Keratinocyte (primary cell): ENCODE data around the gene LTBP2. TPM values are rescaled to one million over a fixed set of nuclear protein-coding genes. Genes with fewer than 3 reads are reported as not detected.

Source experiments
- DNase-seq: peaks from one replicate; pipeline ENCODE4 v3.0.0-alpha.2; 2011; ENCODE audit warnings: low read depth, missing footprints, low spot score
- FAIRE-seq: peaks from 2 replicates; lab custom pipeline; 2011; peaks lifted over from hg19 to GRCh38; lab: Jason Lieb, UNC
- H2AFZ ChIP-seq: 2 replicates; pipeline ENCODE4 v1.6.0; 2012; ENCODE audit warnings: low read length, control low read depth, inconsistent platforms; ENCODE audit not compliant: control insufficient read depth
- H3K27ac ChIP-seq: 2 replicates; pipeline ENCODE4 v1.5.1; 2011; ENCODE audit warnings: low read length; ENCODE audit not compliant: control insufficient read depth, insufficient read depth
- H3K27me3 ChIP-seq: 3 replicates; pipeline ENCODE4 v1.6.0; 2011; ENCODE audit warnings: low read length; ENCODE audit not compliant: control insufficient read depth, insufficient read depth; ENCODE audit errors: extremely low read depth
- H3K36me3 ChIP-seq, 2 experiments: 2 replicates in 1 of 2; 3 replicates in 1 of 2; pipeline ENCODE4 v1.5.1; 2011; ENCODE audit warnings: low read length in 2 of 2, mild to moderate bottlenecking in 1 of 2; ENCODE audit not compliant: control insufficient read depth in 2 of 2, insufficient read depth in 2 of 2; ENCODE audit errors: extremely low read depth in 1 of 2
- H3K4me1 ChIP-seq: 3 replicates; pipeline ENCODE4 v1.5.1; 2011; ENCODE audit warnings: low read length; ENCODE audit not compliant: control insufficient read depth, insufficient read depth; ENCODE audit errors: extremely low read depth
- H3K4me2 ChIP-seq: 3 replicates; pipeline ENCODE4 v1.6.0; 2011; ENCODE audit warnings: low read depth, low read length; ENCODE audit not compliant: control insufficient read depth, insufficient read depth; ENCODE audit errors: extremely low read depth
- H3K4me3 ChIP-seq, 3 experiments: fragments of 200-600 bp in 1 of 3; sonication (generic) in 1 of 3; 2 replicates in 2 of 3; 3 replicates in 1 of 3; pipeline ENCODE4 v1.5.1; 2011 to 2016; ENCODE audit warnings: low read length in 3 of 3, mild to moderate bottlenecking in 3 of 3, control low read depth in 2 of 3, inconsistent platforms in 1 of 3, low read depth in 1 of 3, mixed read lengths in 1 of 3, mixed run types in 1 of 3, moderate library complexity in 1 of 3; ENCODE audit not compliant: control insufficient read depth in 2 of 3, insufficient read depth in 2 of 3; ENCODE audit errors: extremely low read depth in 1 of 3
- H3K79me2 ChIP-seq: 2 replicates; pipeline ENCODE4 v1.6.0; 2012; ENCODE audit warnings: low read length; ENCODE audit not compliant: control insufficient read depth, insufficient read depth
- H3K9ac ChIP-seq: 3 replicates; pipeline ENCODE4 v1.6.0; 2011; ENCODE audit warnings: low read length; ENCODE audit not compliant: control insufficient read depth, insufficient read depth; ENCODE audit errors: extremely low read depth
- H3K9me1 ChIP-seq: 3 replicates; pipeline ENCODE4 v1.6.0; 2011; ENCODE audit warnings: low read length; ENCODE audit not compliant: control insufficient read depth, insufficient read depth; ENCODE audit errors: extremely low read depth
- H3K9me3 ChIP-seq: 2 replicates; pipeline ENCODE4 v1.5.1; 2012; ENCODE audit warnings: low read depth, low read length; ENCODE audit not compliant: control insufficient read depth
- H4K20me1 ChIP-seq: 3 replicates; pipeline ENCODE4 v1.6.0; 2011; ENCODE audit warnings: low read length; ENCODE audit not compliant: control insufficient read depth, insufficient read depth; ENCODE audit errors: extremely low read depth
- EZH2 ChIP-seq: IDR thresholded peaks from one replicate; pipeline ENCODE4 v1.6.1; 2012; ENCODE audit warnings: inconsistent platforms, mild to moderate bottlenecking, low read length, moderate library complexity
- dilution Hi-C: fragments of 300-500 bp; cut with MboI; formaldehyde crosslinking; loops from one replicate; pipeline ENCODE4 v1.7.0; 2020; ENCODE audit warnings: low sequenced_read_pairs; ENCODE audit not compliant: extremely low pct_ligation_motif_present
- polyA plus RNA-seq, 5 experiments: library from polyadenylated mRNA; depleted of rRNA in 3 of 5; stranded (reverse) in 3 of 5; stranded (forward) in 1 of 5; unstranded in 1 of 5; fragments of >200 nt; gene quantifications; 1 replicate in 1 of 5; 2 replicates in 3 of 5; 3 replicates in 1 of 5; pipeline versions ENCODE4 v1.2.1 to v1.2.3, GENCODE V29; 2011 to 2012; ENCODE audit warnings: missing spikeins in 2 of 5, low read depth in 1 of 5, low replicate concordance in 1 of 5
- TF ChIP-seq, protein P1 (sequence below), 3 experiments: IDR thresholded peaks in 1 of 3; conservative IDR thresholded peaks in 1 of 3; optimal IDR thresholded peaks in 1 of 3; 2 replicates in 2 of 3; 3 replicates in 1 of 3; pipeline versions ENCODE3 to v1.5.1; 2011; ENCODE audit warnings: low read length in 3 of 3, mild to moderate bottlenecking in 3 of 3, moderate library complexity in 2 of 3, control low read depth in 1 of 3, inconsistent platforms in 1 of 3; ENCODE audit not compliant: insufficient read depth in 2 of 3; ENCODE audit errors: extremely low read depth in 1 of 3

The LTBP2 gene
- polyA plus RNA-seq, 1 donor (not counting 4 experiments of a cell fraction or from before 2014, with no cell fraction given), result 23.9 TPM

GRCh38 chr14:74535756-74536325 lies 76.2 kb downstream of the LTBP2 start:
- H3K4me3 ChIP-seq, result no peak overlapping the region
- H3K27me3 ChIP-seq, result no peaks in the 10 kb centered on the region
- H3K36me3 ChIP-seq, result peaks cover 19 to 30% of the 10 kb centered on the region in 2 experiments
- FAIRE-seq (no peak), DNase-seq (no peak)
- no peaks in the 10 kb centered on the region for H3K9me1 ChIP-seq
- TF ChIP-seq, protein P1, sequence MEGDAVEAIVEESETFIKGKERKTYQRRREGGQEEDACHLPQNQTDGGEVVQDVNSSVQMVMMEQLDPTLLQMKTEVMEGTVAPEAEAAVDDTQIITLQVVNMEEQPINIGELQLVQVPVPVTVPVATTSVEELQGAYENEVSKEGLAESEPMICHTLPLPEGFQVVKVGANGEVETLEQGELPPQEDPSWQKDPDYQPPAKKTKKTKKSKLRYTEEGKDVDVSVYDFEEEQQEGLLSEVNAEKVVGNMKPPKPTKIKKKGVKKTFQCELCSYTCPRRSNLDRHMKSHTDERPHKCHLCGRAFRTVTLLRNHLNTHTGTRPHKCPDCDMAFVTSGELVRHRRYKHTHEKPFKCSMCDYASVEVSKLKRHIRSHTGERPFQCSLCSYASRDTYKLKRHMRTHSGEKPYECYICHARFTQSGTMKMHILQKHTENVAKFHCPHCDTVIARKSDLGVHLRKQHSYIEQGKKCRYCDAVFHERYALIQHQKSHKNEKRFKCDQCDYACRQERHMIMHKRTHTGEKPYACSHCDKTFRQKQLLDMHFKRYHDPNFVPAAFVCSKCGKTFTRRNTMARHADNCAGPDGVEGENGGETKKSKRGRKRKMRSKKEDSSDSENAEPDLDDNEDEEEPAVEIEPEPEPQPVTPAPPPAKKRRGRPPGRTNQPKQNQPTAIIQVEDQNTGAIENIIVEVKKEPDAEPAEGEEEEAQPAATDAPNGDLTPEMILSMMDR (optimal IDR thresholded peaks at IDR 0.05 in 1 of 3, IDR thresholded peaks at IDR 0.05 in 1 of 3, conservative IDR thresholded peaks at IDR 0.05 in 1 of 3; ENCODE audit: extremely low read depth in 1 of 3, insufficient read depth in 2 of 3, low read length in 3 of 3), result no peak
- TF ChIP-seq EZH2, result no peak
- no peak overlapping the region for H3K9ac ChIP-seq
- no peak overlapping the region for H3K27ac ChIP-seq
- no peak overlapping the region for H3K4me2 ChIP-seq
- H3K79me2 ChIP-seq, result no peaks in the 10 kb centered on the region
- H3K9me3 ChIP-seq, result no peaks in the 10 kb centered on the region
- no peaks in the 10 kb centered on the region for H4K20me1 ChIP-seq
- H2AFZ ChIP-seq, result no peak overlapping the region
- dilution Hi-C loops, result no loop called here
- peaks cover 9% of the 10 kb centered on the region for H3K4me1 ChIP-seq

- TF ChIP-seq, protein P1 (optimal IDR thresholded peaks at IDR 0.05 in 1 of 3, IDR thresholded peaks at IDR 0.05 in 1 of 3, conservative IDR thresholded peaks at IDR 0.05 in 1 of 3; ENCODE audit: extremely low read depth in 1 of 3, insufficient read depth in 2 of 3, low read length in 3 of 3), result no peak
- no peak for TF ChIP-seq EZH2
- Histone ChIP-seq H3K27ac (no peak overlapping the region), H3K4me2 (no peak overlapping the region), H3K36me3 (peaks cover 17 to 31% of the 10 kb centered on the region in 2 experiments), H3K27me3 (no peaks in the 10 kb centered on the region), H3K9me3 (no peaks in the 10 kb centered on the region), H3K4me3 (no peak overlapping the region), H4K20me1 (no peaks in the 10 kb centered on the region), H3K9ac (no peak overlapping the region), H3K9me1 (no peaks in the 10 kb centered on the region), H3K79me2 (no peaks in the 10 kb centered on the region), H2AFZ (no peak overlapping the region), H3K4me1 (peaks cover 9% of the 10 kb centered on the region)
- dilution Hi-C loops, result no loop called here
- DNase-seq, result no peak
- no peak for FAIRE-seq
Measured at GRCh38 chr14:74533576-74533975, 78.5 kb downstream of the LTBP2 start.
